ENCODE data around the gene HYAL1.

Gene HYAL1

GRCh38 chr3:50340147-50340447 lies 36.7 kb upstream of the HYAL1 start:
- Histone ChIP-seq H3K27me3 (ENCODE audit: insufficient read depth, low read length) (peaks cover 29% of the 10 kb centered on the region), H3K79me2 (ENCODE audit: control insufficient read depth, insufficient read depth, low read length, poor library complexity) (peaks cover 16% of the 10 kb centered on the region), H4K8ac (ENCODE audit: low read depth, low read length) (no peak overlapping the region), H2BK120ac (ENCODE audit: insufficient read depth, low read length, poor library complexity) (no peak overlapping the region), H2AK5ac (ENCODE audit: low read length) (no peak overlapping the region), H3K14ac (ENCODE audit: low read length) (no peak overlapping the region), H3K4me1 (ENCODE audit: control insufficient read depth in 1 of 2, insufficient read depth in 2 of 2, low read length in 2 of 2) (peaks cover 19 to 23% of the 10 kb centered on the region in 2 experiments), H4K91ac (ENCODE audit: low read depth, low read length) (no peak overlapping the region), H3K4me3 (ENCODE audit: low read depth, low read length) (no peak overlapping the region), H3K4me2 (ENCODE audit: low read length) (no peak overlapping the region), H3K36me3 (ENCODE audit: control insufficient read depth in 1 of 2, insufficient read depth in 2 of 2, low read length in 2 of 2) (peaks cover 0 to 3% of the 10 kb centered on the region in 2 experiments), H3K79me1 (ENCODE audit: low read length) (peaks cover 12% of the 10 kb centered on the region), H3K9ac (ENCODE audit: low read length) (no peak overlapping the region), H2BK12ac (ENCODE audit: low read length) (no peak overlapping the region), H2AFZ (ENCODE audit: insufficient read depth, low read length, poor library complexity) (no peak overlapping the region), H3K4ac (ENCODE audit: low read depth, low read length) (no peak overlapping the region), H3K23ac (ENCODE audit: low read length) (no peak overlapping the region), H2BK5ac (ENCODE audit: low read depth, low read length, poor library complexity) (no peak overlapping the region), H3K18ac (ENCODE audit: low read length) (no peak overlapping the region), H3K27ac (ENCODE audit: low read depth, low read length) (no peak overlapping the region), H4K12ac (ENCODE audit: low read depth, low read length) (no peak overlapping the region), H3K9me3 (ENCODE audit: insufficient read depth, low read depth, low read length) (peaks cover 6% of the 10 kb centered on the region)
- no CpG with 5 or more reads among the region's 9 CpGs for WGBS (ENCODE audit: extremely low coverage, insufficient coverage, insufficient read length)
- no peak for DNase-seq

- no peak overlapping the region for H2AFZ ChIP-seq (ENCODE audit: insufficient read depth, low read length, poor library complexity)
- H3K4me3 ChIP-seq (ENCODE audit: low read depth, low read length): no peak overlapping the region
- H2BK120ac ChIP-seq (ENCODE audit: insufficient read depth, low read length, poor library complexity): no peak overlapping the region
- H2BK5ac ChIP-seq (ENCODE audit: low read depth, low read length, poor library complexity): no peak overlapping the region
- H2AK5ac ChIP-seq (ENCODE audit: low read length): no peak overlapping the region
- peaks cover 0 to 5% of the 10 kb centered on the region in 2 experiments for H3K36me3 ChIP-seq (ENCODE audit: control insufficient read depth in 1 of 2, insufficient read depth in 2 of 2, low read length in 2 of 2)
- peaks cover 6% of the 10 kb centered on the region for H3K9me3 ChIP-seq (ENCODE audit: insufficient read depth, low read depth, low read length)
- peaks cover 19 to 23% of the 10 kb centered on the region in 2 experiments for H3K4me1 ChIP-seq (ENCODE audit: control insufficient read depth in 1 of 2, insufficient read depth in 2 of 2, low read length in 2 of 2)
- no peak overlapping the region for H2BK12ac ChIP-seq (ENCODE audit: low read length)
- no peak overlapping the region for H3K14ac ChIP-seq (ENCODE audit: low read length)
- no peak overlapping the region for H4K8ac ChIP-seq (ENCODE audit: low read depth, low read length)
- H4K91ac ChIP-seq (ENCODE audit: low read depth, low read length): no peak overlapping the region
- H3K4ac ChIP-seq (ENCODE audit: low read depth, low read length): no peak overlapping the region
- H3K79me1 ChIP-seq (ENCODE audit: low read length): peaks cover 12% of the 10 kb centered on the region
- no peak overlapping the region for H3K9ac ChIP-seq (ENCODE audit: low read length)
- no peak overlapping the region for H3K18ac ChIP-seq (ENCODE audit: low read length)
- no peak overlapping the region for H3K4me2 ChIP-seq (ENCODE audit: low read length)
- no peak overlapping the region for H4K12ac ChIP-seq (ENCODE audit: low read depth, low read length)
- WGBS (ENCODE audit: extremely low coverage, insufficient coverage, insufficient read length): no CpG with 5 or more reads among the region's 14 CpGs
- H3K79me2 ChIP-seq (ENCODE audit: control insufficient read depth, insufficient read depth, low read length, poor library complexity): peaks cover 16% of the 10 kb centered on the region
- peaks cover 27% of the 10 kb centered on the region for H3K27me3 ChIP-seq (ENCODE audit: insufficient read depth, low read length)
- H3K23ac ChIP-seq (ENCODE audit: low read length): no peak overlapping the region
- no peak overlapping the region for H3K27ac ChIP-seq (ENCODE audit: low read depth, low read length)
- DNase-seq: no peak
These were observed 36.2 kb upstream of the HYAL1 start for GRCh38 chr3:50339485-50340146.

GRCh38 chr3:50338965-50339364 lies 35.6 kb upstream of the HYAL1 start:
- Histone ChIP-seq H4K12ac (ENCODE audit: low read depth, low read length) (no peak overlapping the region), H3K18ac (ENCODE audit: low read length) (no peak overlapping the region), H3K23ac (ENCODE audit: low read length) (no peak overlapping the region), H2BK120ac (ENCODE audit: insufficient read depth, low read length, poor library complexity) (no peak overlapping the region), H2BK5ac (ENCODE audit: low read depth, low read length, poor library complexity) (no peak overlapping the region), H3K79me2 (ENCODE audit: control insufficient read depth, insufficient read depth, low read length, poor library complexity) (peaks cover 19% of the 10 kb centered on the region), H4K8ac (ENCODE audit: low read depth, low read length) (no peak overlapping the region), H3K27me3 (ENCODE audit: insufficient read depth, low read length) (peaks cover 27% of the 10 kb centered on the region), H4K91ac (ENCODE audit: low read depth, low read length) (no peak overlapping the region), H2AK5ac (ENCODE audit: low read length) (no peak overlapping the region), H3K36me3 (ENCODE audit: control insufficient read depth in 1 of 2, insufficient read depth in 2 of 2, low read length in 2 of 2) (peaks cover 5 to 9% of the 10 kb centered on the region in 2 experiments), H3K4me2 (ENCODE audit: low read length) (no peak overlapping the region), H3K79me1 (ENCODE audit: low read length) (peaks cover 12% of the 10 kb centered on the region), H3K14ac (ENCODE audit: low read length) (no peak overlapping the region), H2BK12ac (ENCODE audit: low read length) (no peak overlapping the region), H3K9me3 (ENCODE audit: insufficient read depth, low read depth, low read length) (peaks cover 6% of the 10 kb centered on the region), H3K9ac (ENCODE audit: low read length) (no peak overlapping the region), H3K4me1 (ENCODE audit: control insufficient read depth in 1 of 2, insufficient read depth in 2 of 2, low read length in 2 of 2) (peaks cover 20 to 23% of the 10 kb centered on the region in 2 experiments), H2AFZ (ENCODE audit: insufficient read depth, low read length, poor library complexity) (no peak overlapping the region), H3K4ac (ENCODE audit: low read depth, low read length) (no peak overlapping the region), H3K27ac (ENCODE audit: low read depth, low read length) (no peak overlapping the region), H3K4me3 (ENCODE audit: low read depth, low read length) (no peak overlapping the region)
- no CpG with 5 or more reads among the region's 5 CpGs for WGBS (ENCODE audit: extremely low coverage, insufficient coverage, insufficient read length)
- no peak for DNase-seq

- no peak overlapping the region for H3K23ac ChIP-seq (ENCODE audit: low read length)
- H3K14ac ChIP-seq (ENCODE audit: low read length): peak overlapping the region; percentile 97
- peak overlapping the region; percentile 97 for H4K8ac ChIP-seq (ENCODE audit: low read depth, low read length)
- peaks cover 8 to 15% of the 10 kb centered on the region in 2 experiments for H3K36me3 ChIP-seq (ENCODE audit: control insufficient read depth in 1 of 2, insufficient read depth in 2 of 2, low read length in 2 of 2)
- DNase-seq: peak; percentile 98
- peak overlapping the region; percentile 92 for H3K27ac ChIP-seq (ENCODE audit: low read depth, low read length)
- peak overlapping the region; percentile 96 for H3K18ac ChIP-seq (ENCODE audit: low read length)
- peak overlapping the region; percentile 94 for H3K4ac ChIP-seq (ENCODE audit: low read depth, low read length)
- H3K4me2 ChIP-seq (ENCODE audit: low read length): peak overlapping the region; percentile 92
- H3K4me1 ChIP-seq (ENCODE audit: control insufficient read depth in 1 of 2, insufficient read depth in 2 of 2, low read length in 2 of 2): peaks cover 21 to 23% of the 10 kb centered on the region in 2 experiments
- H3K27me3 ChIP-seq (ENCODE audit: insufficient read depth, low read length): peaks cover 27% of the 10 kb centered on the region
- peak overlapping the region; percentile 95 for H2AK5ac ChIP-seq (ENCODE audit: low read length)
- H3K4me3 ChIP-seq (ENCODE audit: low read depth, low read length): peak overlapping the region; percentile 92
- H2BK12ac ChIP-seq (ENCODE audit: low read length): peak overlapping the region; percentile 9
- WGBS (ENCODE audit: extremely low coverage, insufficient coverage, insufficient read length): no CpG with 5 or more reads among the region's 79 CpGs
- peak overlapping the region; percentile 89 for H3K9ac ChIP-seq (ENCODE audit: low read length)
- peak overlapping the region; percentile 86 for H4K12ac ChIP-seq (ENCODE audit: low read depth, low read length)
- peaks cover 20% of the 10 kb centered on the region for H3K79me2 ChIP-seq (ENCODE audit: control insufficient read depth, insufficient read depth, low read length, poor library complexity)
- peaks cover 6% of the 10 kb centered on the region for H3K9me3 ChIP-seq (ENCODE audit: insufficient read depth, low read depth, low read length)
- H2AFZ ChIP-seq (ENCODE audit: insufficient read depth, low read length, poor library complexity): peak overlapping the region; percentile 91
- H4K91ac ChIP-seq (ENCODE audit: low read depth, low read length): peak overlapping the region; percentile 96
- H2BK5ac ChIP-seq (ENCODE audit: low read depth, low read length, poor library complexity): peak overlapping the region; percentile 86
- H2BK120ac ChIP-seq (ENCODE audit: insufficient read depth, low read length, poor library complexity): peak overlapping the region; percentile 87
- H3K79me1 ChIP-seq (ENCODE audit: low read length): peaks cover 12% of the 10 kb centered on the region
These were observed 33.9 kb upstream of the HYAL1 start for GRCh38 chr3:50337175-50337861.

All from trophoblast cell (in vitro differentiated cells and primary cell).